Measurements from ENCODE around the gene IPO9. TPM values are rescaled to one million over a fixed set of nuclear protein-coding genes. Genes with fewer than 3 reads are reported as not detected.

Gene IPO9
- total and polyA plus RNA-seq, 7 donors = 8.1 to 20.2 (median 15.5) TPM

DNA sequence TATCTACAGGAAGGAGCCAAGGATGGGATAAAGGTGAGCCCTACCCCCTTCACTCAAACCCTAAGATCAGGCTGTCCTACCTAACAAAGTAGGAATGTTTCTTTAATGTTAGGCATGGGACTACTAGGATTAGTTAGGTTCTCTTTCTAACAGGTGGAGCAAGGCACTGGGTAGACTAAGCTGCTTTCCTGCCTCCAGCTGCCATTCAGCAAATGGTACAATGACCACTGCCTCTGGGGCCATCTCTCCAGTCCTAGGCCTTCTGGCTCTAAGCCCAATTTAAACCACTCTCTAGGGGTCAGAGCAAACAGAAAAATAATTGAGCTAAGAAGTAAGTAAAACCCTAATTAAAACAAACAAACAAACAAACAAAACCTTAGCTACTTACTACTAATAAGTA lies 15.7 kb upstream of the IPO9 start:
- Histone ChIP-seq H3K27me3 (no peaks in the 10 kb centered on the region), H3K27ac (no peak overlapping the region), H3K9me3 (no peaks in the 10 kb centered on the region), H3K4me1 (no peaks in the 10 kb centered on the region), H3K4me3 (no peak overlapping the region), H3K36me3 (peaks cover 61 to 96% (median 74%) of the 10 kb centered on the region in 4 donors)
- TF ChIP-seq EP300 (IDR thresholded peaks at IDR 0.05) (no peak), POLR2A (IDR thresholded peaks at IDR 0.05) (no peak), POLR2AphosphoS5 (IDR thresholded peaks at IDR 0.05) (no peak)
- TF ChIP-seq, protein P1, sequence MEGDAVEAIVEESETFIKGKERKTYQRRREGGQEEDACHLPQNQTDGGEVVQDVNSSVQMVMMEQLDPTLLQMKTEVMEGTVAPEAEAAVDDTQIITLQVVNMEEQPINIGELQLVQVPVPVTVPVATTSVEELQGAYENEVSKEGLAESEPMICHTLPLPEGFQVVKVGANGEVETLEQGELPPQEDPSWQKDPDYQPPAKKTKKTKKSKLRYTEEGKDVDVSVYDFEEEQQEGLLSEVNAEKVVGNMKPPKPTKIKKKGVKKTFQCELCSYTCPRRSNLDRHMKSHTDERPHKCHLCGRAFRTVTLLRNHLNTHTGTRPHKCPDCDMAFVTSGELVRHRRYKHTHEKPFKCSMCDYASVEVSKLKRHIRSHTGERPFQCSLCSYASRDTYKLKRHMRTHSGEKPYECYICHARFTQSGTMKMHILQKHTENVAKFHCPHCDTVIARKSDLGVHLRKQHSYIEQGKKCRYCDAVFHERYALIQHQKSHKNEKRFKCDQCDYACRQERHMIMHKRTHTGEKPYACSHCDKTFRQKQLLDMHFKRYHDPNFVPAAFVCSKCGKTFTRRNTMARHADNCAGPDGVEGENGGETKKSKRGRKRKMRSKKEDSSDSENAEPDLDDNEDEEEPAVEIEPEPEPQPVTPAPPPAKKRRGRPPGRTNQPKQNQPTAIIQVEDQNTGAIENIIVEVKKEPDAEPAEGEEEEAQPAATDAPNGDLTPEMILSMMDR (IDR thresholded peaks at IDR 0.05) = no peak
- intact Hi-C loops (cut with DNase I) = no loop called here
- no peak for DNase-seq

GRCh38 chr1:201816309-201816854 lies 12.6 kb upstream of the IPO9 start:
- intact Hi-C loops (cut with DNase I) = no loop called here

GRCh38 chr1:201818971-201819750 lies 9.8 kb upstream of the IPO9 start:
- Histone ChIP-seq H3K27ac (no peak overlapping the region), H3K36me3 (peaks cover 17 to 86% (median 38%) of the 10 kb centered on the region in 4 donors), H3K9me3 (no peaks in the 10 kb centered on the region), H3K4me1 (no peaks in the 10 kb centered on the region), H3K4me3 (no peak overlapping the region), H3K27me3 (no peaks in the 10 kb centered on the region)
- WGBS, 2 donors = 80 to 90% methylated on average over 5 of the region's 5 CpGs
- intact Hi-C loops (cut with DNase I) = no loop called here
- DNase-seq = no peak
- TF ChIP-seq POLR2AphosphoS5 (IDR thresholded peaks at IDR 0.05) = no peak
- TF ChIP-seq POLR2A (IDR thresholded peaks at IDR 0.05) = no peak
- TF ChIP-seq, protein P1 (IDR thresholded peaks at IDR 0.05) = no peak
- no peak for TF ChIP-seq EP300 (IDR thresholded peaks at IDR 0.05)

More at GRCh38 chr1:201816309-201816854, 12.6 kb upstream of the IPO9 start:
- WGBS, 2 donors = 90 to 91% methylated on average over 7 of the region's 7 CpGs
- DNase-seq = no peak
- Histone ChIP-seq H3K9me3 (no peaks in the 10 kb centered on the region), H3K4me1 (no peaks in the 10 kb centered on the region), H3K27ac (no peak overlapping the region), H3K27me3 (no peaks in the 10 kb centered on the region), H3K36me3 (peaks cover 36 to 96% (median 62%) of the 10 kb centered on the region in 4 donors), H3K4me3 (no peak overlapping the region)
- TF ChIP-seq EP300 (IDR thresholded peaks at IDR 0.05) (no peak), POLR2AphosphoS5 (IDR thresholded peaks at IDR 0.05) (no peak)

- Histone ChIP-seq H3K27ac (no peak overlapping the region), H3K9me3 (no peaks in the 10 kb centered on the region), H3K36me3 (peaks cover 17 to 75% (median 35%) of the 10 kb centered on the region in 4 donors), H3K4me1 (no peaks in the 10 kb centered on the region), H3K4me3 (no peak overlapping the region), H3K27me3 (no peaks in the 10 kb centered on the region)
- TF ChIP-seq POLR2AphosphoS5 (IDR thresholded peaks at IDR 0.05) (no peak), POLR2A (IDR thresholded peaks at IDR 0.05) (no peak), EP300 (IDR thresholded peaks at IDR 0.05) (no peak)
- TF ChIP-seq, protein P1 (IDR thresholded peaks at IDR 0.05) = no peak
- WGBS, 2 donors = 92 to 94% methylated on average over 2 of the region's 2 CpGs
- DNase-seq = no peak
- intact Hi-C loops (cut with DNase I) = no loop called here
These were observed 8.5 kb upstream of the IPO9 start for GRCh38 chr1:201820413-201820812.

DNA sequence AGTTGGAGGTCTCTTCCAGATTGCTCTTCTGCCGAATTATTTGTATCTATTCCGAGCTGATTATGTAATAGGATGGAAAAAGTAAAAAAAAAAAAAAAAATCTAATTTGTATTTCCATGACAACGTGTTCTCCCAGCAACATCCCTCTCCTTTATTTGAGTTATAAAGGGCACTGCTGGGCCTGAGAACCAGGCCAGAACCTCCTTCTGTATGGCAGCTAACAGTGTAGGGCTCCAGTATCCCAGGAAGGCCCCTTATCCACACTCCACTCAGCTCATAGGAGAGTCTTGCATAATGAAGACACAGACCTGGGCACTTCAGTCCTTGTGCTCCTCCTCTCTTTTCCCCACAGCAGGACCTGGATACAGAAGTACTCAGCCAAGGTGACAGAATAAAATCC lies 3.7 kb upstream of the IPO9 start:
- Histone ChIP-seq H3K9me3 (no peaks in the 10 kb centered on the region), H3K27me3 (no peaks in the 10 kb centered on the region), H3K27ac (no peak overlapping the region), H3K4me3 (no peak overlapping the region), H3K36me3 (peaks cover 0 to 29% (median 7%) of the 10 kb centered on the region in 4 donors), H3K4me1 (peaks cover 0 to 21% (median 20%) of the 10 kb centered on the region in 4 donors)
- DNase-seq = no peak
- intact Hi-C loops (cut with DNase I) = loop anchor here (5.0 kb wide), 1 partner anchor 157 kb away; the partner anchor contains the start of gene RNPEP
- TF ChIP-seq POLR2A (IDR thresholded peaks at IDR 0.05) (no peak), POLR2AphosphoS5 (IDR thresholded peaks at IDR 0.05) (no peak), EP300 (IDR thresholded peaks at IDR 0.05) (no peak)
- TF ChIP-seq, protein P1 (IDR thresholded peaks at IDR 0.05) = no peak
- WGBS, 2 donors = 74 to 81% methylated on average over 3 of the region's 3 CpGs

Data from sigmoid colon (tissue), 7 donors.